Activated CD4-positive, CD25-positive, alpha-beta regulatory T cell (primary cell): ENCODE data around the gene DKKL1.
"Not testable (repeated sequence)": the region's sequence is repeated elsewhere in the genome, so short reads cannot be mapped to it uniquely, and the experiment has no call there.

Experiments used
- DNase-seq, 4 experiments: peaks; one replicate each; lab custom pipeline; 2025; lab: John Stamatoyannopoulos, UW

DKKL1 gene

DNA sequence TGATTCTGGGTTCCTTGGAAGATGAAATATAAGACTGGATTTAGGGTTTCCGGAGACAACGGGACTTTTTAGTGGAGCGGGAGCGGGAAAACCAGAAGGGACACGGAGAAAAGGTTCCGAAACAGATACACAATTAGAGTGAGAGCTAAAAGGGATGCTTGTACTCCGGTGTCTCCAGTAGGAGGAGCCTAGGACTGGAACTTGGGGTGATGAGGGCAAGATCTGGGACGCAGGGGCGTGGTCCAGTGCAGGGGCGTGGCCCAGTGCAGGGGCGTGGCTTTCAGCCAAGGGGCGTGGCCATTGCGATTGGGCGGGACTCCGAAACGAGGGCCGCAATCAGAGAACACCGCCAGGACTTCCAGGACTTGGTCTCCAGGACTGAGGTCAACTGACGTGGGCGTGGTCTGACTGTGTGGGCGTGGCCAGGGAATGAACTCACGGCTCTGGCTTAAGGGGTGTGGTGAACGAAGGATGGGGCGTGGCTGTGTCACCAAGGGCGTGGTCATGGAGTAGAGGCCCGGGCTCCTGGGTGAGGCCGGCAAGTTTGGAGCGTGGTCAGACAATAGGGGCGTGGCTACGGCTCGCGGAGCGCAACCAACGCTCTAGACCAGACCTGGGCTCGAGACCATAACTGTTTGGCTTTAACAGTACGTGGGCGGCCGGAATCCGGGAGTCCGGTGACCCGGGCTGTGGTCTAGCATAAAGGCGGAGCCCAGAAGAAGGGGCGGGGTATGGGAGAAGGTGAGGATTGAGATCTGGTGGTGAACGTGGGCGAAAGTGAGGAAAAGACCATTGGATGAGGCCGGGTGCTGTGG, at the start of gene DKKL1:
DKKL1 (plus strand) TSS at position 610 of the 815 bp plus-strand sequence; CDS start at position 732, 122 bp downstream.
- DNase-seq, result peak; percentile 20 to 45 (median 22)

- DNase-seq, result no peak
These were observed 48.6 kb upstream of the DKKL1 start for GRCh38 chr19:49315111-49315510.

- DNase-seq, result no peak
These were observed 47.4 kb upstream of the DKKL1 start for GRCh38 chr19:49316284-49316683.

GRCh38 chr19:49318296-49318695, 45.4 kb upstream of the DKKL1 start:
- no peak for DNase-seq

- DNase-seq, result no peak
These were observed 38.7 kb upstream of the DKKL1 start, which contains the start of gene SLC6A16 for GRCh38 chr19:49324801-49325576. Gene SLC6A16 (minus strand): TSS chr19:49325191. CDS start chr19:49311347, 13,844 bp downstream.

- DNase-seq, result not testable (repeated sequence)
These were observed 37.9 kb upstream of the DKKL1 start for GRCh38 chr19:49325756-49326155.

GRCh38 chr19:49326165-49326704, 37.4 kb upstream of the DKKL1 start:
- no peak for DNase-seq

DNA sequence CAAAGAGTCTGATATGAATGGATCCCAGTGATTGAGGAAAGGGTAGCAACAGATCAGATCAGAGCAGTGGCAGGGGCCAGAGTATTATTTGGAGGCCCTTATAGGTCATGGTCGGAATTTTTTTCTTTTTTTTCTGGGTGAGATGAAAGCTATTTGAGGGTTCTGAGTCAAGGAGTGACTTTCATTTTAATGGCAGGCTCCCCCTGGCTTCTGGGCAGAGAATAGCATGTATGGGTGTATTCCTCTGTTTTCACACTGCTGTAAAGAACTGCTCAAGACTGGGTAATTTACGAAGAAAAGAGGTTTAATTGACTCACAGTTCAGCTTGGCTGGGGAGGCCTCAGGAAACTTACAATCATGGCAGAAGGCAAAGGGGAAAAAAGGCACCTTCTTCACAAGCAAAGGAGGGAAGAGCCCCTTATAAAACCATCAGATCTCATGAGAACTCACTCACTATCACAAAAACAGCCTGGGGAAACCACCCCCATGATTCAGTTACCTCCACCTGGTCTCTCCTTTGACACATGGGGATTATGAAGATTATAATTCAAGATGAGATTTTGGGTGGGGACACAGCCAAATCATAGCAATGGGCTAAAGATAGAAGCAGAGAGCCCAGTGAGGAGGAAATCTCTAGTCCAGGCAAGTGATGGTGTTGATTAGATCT, 35.7 kb upstream of the DKKL1 start:
- DNase-seq, result no peak

GRCh38 chr19:49328741-49329140, 34.9 kb upstream of the DKKL1 start:
- DNase-seq, result no peak

GRCh38 chr19:49331187-49331586, 32.5 kb upstream of the DKKL1 start:
- DNase-seq, result not testable (repeated sequence)

GRCh38 chr19:49331616-49332055, 32.0 kb upstream of the DKKL1 start:
- no peak for DNase-seq

- not testable (repeated sequence) for DNase-seq
These were observed 30.8 kb upstream of the DKKL1 start for GRCh38 chr19:49332691-49333417.

- DNase-seq, result no peak
These were observed 30.3 kb upstream of the DKKL1 start for GRCh38 chr19:49333418-49333805.

- DNase-seq, result peak in 2 of 4 experiments; percentile 41 to 53
These were observed 29.8 kb upstream of the DKKL1 start for GRCh38 chr19:49333811-49334288.

GRCh38 chr19:49335071-49335783, 28.4 kb upstream of the DKKL1 start, which contains the start of gene CD37:
Gene CD37 (plus strand): TSS chr19:49335406. CDS start chr19:49335541, 135 bp downstream.
- DNase-seq, result peak in 2 of 4 experiments; percentile 26 to 27

DNA sequence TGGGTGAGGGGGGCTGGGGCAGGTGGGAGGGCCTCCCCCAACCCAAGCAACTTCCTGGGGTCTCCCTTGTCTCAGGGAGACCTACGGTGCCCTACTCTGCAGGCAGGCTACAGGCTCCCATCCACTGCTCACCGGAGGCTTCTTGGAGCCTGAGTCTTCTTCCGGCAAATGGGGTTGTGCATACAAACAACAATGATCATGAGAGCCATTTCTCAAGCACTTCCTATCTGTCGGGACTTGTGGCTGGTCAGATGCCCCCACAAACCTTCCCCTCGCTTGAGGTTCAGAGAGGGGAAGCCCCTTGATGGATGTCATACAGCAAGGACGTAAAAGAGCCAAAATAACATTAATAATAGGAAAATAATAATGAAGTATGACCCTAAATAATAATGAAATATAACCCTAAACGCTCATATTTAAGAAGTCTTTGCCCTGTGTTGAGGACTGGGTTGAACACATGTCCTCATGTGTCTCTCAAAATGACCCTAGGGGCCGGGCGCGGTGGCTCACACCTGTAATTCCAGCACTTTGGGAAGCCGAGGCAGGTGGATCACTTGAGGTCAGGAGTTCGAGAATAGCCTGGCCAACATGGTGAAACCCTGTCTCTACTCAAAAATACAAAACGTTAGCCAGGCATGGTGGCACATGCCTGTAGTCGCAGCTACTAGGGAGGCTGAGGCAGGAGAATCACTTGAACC, 27.7 kb upstream of the DKKL1 start:
- no peak for DNase-seq

GRCh38 chr19:49336482-49337266, 27.0 kb upstream of the DKKL1 start:
- DNase-seq, result no peak

GRCh38 chr19:49337267-49338022, 26.2 kb upstream of the DKKL1 start:
- DNase-seq, result no peak
